Activated CD8-positive, alpha-beta memory T cell treated with anti-CD3 and anti-CD28 coated beads, Interleukin-2, amount 50 U/mL, for 48 hours (primary cell): ENCODE measurements around the gene CLDN9.
"Not testable (repeated sequence)": the region's sequence is repeated elsewhere in the genome, so short reads cannot be mapped to it uniquely, and the experiment has no call there.

Source experiments
- DNase-seq: peaks from one replicate; pipeline ENCODE4 v3.0.0-alpha.2; 2020

Gene CLDN9

GRCh38 chr16:3035972-3036725 lies 23.4 kb downstream of the CLDN9 start:
- no peak for DNase-seq

DNA sequence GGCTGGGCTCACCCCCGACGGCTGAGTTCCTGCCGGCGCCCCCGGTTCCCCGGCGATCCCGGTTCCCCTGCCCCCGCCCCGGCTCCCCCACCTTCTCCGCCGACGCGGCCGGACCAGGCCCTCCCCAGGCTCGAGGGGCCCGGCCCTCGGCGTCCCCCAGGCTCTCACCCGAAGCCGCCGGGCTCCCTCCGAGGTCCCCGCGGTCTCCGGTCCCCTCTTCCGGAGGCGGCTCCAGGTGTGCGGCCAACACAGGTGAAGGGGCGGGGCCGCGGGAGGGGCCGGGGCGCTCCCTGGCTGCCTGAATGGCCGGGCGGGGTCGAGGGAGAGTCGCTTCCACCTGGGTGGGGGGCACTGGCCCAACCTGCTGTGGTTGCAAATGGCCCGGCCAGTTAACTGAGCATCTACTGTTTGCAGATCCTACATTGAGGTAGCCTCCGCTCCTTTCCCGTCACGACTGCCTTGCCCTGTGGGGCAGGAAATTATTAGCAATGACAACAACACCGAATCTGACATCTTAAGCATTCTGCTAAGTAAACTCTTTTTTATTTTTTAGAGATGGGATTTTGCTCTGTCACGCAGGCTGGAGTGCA lies 24.1 kb downstream of the CLDN9 start, which contains the start of gene BICDL2:
BICDL2 (minus strand) TSS at position 219 of the 590 bp plus-strand sequence. CDS start 1,448 bp downstream, outside the sequence.
- DNase-seq, result no peak

- DNase-seq, result no peak
Measured at GRCh38 chr16:3038256-3038655, 25.5 kb downstream of the CLDN9 start.

DNA sequence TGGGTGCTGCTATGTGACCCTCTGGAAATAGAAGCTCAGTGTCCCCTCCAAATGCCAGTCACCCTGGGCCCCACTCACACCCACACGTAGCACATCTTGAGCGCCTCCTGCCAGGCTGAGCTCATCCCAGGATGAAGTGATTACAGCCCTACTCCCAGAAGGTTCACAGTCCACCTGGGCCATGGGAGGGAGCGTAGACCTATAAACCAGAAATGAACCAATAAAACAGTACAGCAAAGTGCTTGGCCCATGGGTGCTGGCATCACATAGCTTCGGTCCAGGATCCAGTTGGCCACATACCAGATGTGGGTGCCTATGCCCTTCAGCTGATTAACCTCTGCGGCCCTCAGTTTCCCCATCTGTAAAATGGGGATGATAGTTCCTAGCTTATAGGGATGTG lies 26.2 kb downstream of the CLDN9 start:
- DNase-seq, result no peak

- no peak for DNase-seq
Measured at GRCh38 chr16:3042376-3042775, 29.7 kb downstream of the CLDN9 start.

DNA sequence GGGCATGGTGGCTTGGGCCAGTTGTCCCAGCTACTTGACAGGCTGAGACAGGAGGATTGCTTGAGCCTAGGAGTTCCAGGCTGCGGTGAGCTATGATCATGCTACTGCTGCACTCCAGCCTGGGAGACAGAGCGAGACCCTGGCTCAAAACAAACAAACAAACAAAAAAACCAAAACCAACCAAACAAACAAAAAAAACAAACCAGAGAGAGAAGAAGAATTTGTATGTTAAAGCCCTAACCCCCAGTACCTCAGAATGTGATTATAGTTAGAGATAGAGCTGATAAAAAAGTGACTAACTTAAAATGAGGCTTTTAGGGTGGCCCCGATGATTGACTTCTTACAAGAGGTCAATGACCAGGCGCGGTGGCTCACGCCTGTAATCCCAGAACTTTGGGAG lies 32.0 kb downstream of the CLDN9 start:
- no peak for DNase-seq

- no peak for DNase-seq
Measured at GRCh38 chr16:3045758-3046640, 33.3 kb downstream of the CLDN9 start, which contains the start of gene MMP25. Gene MMP25 (plus strand): TSS chr16:3046561. CDS start chr16:3046918, 357 bp downstream.

DNA sequence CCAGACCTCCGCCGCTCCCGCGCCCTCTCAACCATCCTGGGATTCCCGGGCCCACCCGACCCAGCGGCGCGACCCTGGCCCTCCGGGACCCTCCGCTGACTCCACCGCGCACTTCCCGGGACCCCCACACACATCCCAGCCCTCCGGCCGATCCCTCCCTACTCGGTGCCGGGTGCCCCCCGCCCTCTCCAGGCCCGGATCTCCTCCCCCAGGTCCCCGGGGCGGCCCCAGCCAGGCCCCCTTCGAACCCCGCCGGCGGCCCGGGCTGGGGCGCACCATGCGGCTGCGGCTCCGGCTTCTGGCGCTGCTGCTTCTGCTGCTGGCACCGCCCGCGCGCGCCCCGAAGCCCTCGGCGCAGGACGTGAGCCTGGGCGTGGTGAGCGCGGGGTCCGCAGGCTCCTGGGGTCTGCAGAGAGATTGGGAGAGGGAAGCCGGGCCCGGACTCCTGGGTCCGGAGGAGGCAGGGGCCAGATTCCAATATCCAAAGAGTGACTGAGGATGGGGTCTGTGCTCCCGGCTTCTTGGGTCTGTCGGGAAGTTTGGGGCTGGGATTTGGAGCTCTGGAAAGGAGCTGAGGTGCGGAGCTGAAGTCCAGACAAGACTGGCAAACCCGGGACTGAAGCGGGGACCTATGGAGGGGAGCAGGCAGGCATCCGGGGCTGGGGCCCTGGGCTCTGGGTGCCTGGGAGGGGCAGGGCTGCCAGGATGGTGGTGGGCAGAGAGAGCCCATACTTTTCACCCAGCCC lies 34.1 kb downstream of the CLDN9 start:
- DNase-seq, result no peak

DNA sequence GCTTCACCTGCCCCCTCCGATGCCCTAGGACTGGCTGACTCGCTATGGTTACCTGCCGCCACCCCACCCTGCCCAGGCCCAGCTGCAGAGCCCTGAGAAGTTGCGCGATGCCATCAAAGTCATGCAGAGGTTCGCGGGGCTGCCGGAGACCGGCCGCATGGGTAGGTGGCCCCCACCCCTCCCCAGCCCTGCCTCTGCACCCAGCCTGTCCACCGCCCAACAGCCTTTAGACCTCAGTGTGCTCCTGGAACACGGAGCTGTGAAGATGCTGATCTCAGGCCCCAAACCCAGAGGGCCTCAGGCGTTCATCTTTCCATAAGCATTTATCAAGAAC lies 34.6 kb downstream of the CLDN9 start:
- DNase-seq, result no peak

DNA sequence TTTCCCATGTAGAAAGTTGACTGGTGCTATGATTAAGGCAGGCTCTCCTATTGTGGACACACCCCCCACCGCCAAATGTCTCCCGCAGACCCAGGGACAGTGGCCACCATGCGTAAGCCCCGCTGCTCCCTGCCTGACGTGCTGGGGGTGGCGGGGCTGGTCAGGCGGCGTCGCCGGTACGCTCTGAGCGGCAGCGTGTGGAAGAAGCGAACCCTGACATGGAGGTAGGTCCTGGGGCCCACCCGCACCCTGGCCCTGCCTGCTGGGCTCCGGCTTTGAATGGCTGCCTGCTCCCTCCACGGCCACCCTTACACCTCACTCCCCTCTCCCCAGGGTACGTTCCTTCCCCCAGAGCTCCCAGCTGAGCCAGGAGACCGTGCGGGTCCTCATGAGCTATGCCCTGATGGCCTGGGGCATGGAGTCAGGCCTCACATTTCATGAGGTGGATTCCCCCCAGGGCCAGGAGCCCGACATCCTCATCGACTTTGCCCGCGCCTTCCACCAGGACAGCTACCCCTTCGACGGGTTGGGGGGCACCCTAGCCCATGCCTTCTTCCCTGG lies 37.3 kb downstream of the CLDN9 start:
- DNase-seq, result no peak

DNA sequence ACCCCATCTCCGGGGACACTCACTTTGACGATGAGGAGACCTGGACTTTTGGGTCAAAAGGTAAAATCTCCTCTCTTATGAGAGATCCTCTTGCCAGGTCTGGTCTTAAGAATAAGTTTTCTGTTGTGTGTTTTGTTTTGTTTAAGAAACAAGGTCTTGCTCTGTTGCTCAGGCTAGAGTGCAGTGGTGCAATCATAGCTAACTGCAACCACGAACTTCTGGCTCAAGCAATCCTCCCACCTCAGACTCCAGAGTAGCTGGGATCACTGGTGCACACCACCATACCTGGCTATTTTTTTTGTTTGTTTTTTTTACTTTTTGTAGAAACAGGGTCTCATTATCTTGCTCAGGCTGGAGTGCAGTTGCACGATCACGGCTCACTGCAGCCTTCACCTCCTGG lies 37.8 kb downstream of the CLDN9 start:
- DNase-seq, result no peak

DNA sequence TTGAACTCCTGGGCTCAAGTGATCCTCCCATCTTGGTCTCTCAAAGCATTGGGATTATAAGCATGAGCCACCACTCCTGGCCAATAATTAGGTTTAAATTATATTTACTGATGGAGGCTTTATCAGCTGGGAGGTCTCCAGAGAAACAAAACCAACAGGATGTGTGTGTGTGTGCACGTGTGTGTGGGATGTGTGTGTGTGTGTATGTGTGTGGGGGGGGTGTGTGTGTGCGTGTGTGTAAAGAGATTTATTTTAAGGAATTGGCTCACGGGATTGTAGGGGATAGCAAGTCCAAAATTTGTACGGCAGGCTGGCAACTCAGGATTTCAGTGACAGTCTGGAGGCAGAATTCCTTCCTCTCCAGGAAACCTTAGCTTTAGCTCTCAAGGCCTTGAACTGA lies 38.3 kb downstream of the CLDN9 start:
- DNase-seq, result no peak

GRCh38 chr16:3051494-3051893 lies 38.8 kb downstream of the CLDN9 start:
- no peak for DNase-seq

- not testable (repeated sequence) for DNase-seq
Measured at GRCh38 chr16:3052571-3053329, 40.0 kb downstream of the CLDN9 start.

DNA sequence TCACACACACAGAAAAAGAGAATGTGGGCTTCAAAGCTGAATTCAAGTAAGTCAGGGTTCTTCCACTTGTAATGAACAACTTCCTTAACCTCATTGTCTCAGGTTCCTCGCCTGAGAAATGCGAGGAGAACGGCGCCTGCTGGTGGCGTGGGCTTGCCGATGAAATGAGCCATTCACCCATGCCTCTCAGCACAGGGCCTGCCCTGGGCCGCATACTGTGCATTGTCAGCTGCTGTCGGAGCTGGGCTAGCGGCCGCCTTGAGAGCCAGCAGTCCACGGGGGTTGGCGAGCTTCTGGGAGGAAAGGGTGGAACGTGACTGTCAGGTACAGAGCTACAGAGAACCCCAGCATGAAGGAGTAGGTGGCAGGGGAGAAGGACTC lies 40.6 kb downstream of the CLDN9 start:
- DNase-seq, result not testable (repeated sequence)

DNA sequence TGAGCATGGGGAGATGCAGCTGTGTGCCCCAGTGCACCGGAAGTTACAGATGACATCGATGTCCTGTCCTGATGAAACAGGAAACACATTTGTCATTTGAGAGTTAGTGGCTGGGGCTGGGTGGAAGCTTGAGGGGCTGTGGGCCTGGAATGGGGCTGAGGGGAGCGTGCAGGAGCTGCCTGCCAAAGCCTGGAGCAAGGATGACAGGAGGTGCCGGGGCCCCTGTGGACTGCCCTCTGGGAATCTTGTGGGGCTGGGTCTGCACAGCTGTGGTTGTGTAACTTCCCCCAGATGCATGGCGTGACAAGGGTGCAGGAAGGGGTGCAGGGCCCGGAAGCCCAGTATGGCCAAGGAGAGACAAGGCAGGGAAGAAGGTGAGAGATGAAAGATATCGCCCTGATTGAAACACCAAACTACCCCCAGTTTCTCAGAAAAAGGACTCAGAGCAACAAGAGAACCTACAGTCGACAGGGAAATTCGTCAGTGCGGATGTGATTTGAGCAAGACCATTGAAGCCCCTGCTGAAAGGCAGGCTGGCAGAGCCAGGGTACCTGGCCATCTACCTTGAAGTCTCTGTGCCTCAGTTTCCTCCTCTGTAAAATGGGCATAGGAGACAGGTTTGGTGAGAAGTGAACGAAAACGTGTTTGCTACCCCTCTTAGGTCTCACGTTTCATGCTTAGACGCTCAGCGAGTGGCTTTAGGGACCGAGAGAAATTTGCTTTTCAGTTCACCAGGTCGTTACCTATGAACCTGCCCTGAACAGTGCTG lies 42.4 kb downstream of the CLDN9 start:
- no peak for DNase-seq

DNA sequence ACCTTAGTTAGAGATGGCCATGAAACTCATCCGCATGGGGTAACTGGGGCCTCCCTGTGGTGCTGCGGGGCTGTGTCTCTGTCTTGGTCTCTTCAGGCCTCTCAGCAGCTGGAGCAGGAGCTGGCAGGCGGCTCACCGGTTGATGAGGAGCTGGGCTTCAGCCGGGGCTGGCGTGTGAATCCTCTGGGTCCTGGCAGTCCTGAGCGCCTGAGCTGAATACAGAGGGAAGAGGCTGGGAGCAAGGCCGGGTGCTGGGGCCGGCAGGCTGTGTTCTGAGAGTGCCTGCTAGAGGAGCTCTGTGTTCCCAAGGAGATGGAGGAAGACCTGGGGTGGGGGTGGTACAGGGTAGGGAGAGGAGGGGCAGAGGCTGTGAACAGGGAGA lies 43.0 kb downstream of the CLDN9 start:
- not testable (repeated sequence) for DNase-seq

GRCh38 chr16:3056336-3057180 lies 43.8 kb downstream of the CLDN9 start:
- DNase-seq, result no peak

DNA sequence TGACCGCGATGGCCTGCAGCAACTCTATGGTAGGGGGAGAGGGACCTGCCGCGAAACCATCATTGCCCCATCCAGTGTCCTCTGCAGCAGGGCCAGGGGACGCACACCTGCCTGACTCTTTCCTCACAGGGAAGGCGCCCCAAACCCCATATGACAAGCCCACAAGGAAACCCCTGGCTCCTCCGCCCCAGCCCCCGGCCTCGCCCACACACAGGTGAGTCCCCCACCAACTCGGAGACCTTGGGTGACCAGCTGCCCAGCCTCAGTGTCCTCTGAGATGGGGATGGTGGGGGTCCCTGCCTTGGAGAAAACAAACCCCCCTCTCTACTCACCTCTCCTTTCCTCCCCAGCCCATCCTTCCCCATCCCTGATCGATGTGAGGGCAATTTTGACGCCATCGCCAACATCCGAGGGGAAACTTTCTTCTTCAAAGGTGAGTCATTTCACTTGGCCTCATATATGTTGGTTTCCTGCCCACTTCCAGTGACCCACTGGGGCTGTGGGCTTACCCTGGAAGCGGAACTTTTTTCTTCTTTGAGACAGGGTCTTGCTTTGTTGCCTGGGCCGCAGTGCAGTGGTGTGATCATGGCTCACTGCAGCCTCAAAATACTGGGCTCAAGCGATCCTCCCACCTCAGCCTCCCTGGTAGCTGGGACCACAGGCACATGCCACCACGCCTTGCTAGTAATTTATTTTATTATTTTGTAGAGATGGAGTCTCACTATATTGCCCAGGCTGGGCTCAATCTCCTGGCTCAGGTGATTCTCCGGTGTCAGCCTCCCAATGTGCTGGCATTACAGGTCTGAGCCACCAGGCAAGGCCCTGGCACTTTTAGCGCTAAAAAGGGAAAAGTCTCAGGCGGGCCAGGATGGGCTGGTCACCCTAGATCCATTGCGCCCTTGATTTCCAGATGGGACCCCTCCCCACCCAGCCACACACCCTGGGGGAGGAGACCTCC lies 44.7 kb downstream of the CLDN9 start:
- no peak for DNase-seq
